Caco-2 (cell line): ENCODE results near the gene SYPL2. TPM values are rescaled to one million over a fixed set of nuclear protein-coding genes. Genes with fewer than 3 reads are reported as not detected.

Experiments used
- BruUV-seq: library from RNA; stranded (reverse); fragments of 400-500 nt; replicated peaks from 2 replicates; lab custom pipeline; 2021; lab: Mats Ljungman, UMichigan
- CTCF ChIA-PET: fragments of 300-600 bp; sonication (Branson Sonifier 250); formaldehyde crosslinking; loops from one replicate; lab custom pipeline; 2022; ENCODE audit warnings: antibody characterized with exemption; lab: Charles Lee
- POLR2A ChIA-PET: fragments of 300-600 bp; sonication (Branson Sonifier 250); formaldehyde crosslinking; loops from one replicate; lab custom pipeline; 2022; ENCODE audit warnings: antibody characterized with exemption; lab: Charles Lee
- DNase-seq, 2 experiments: peaks; one replicate each; pipeline versions ENCODE4 v3.0.0 to v3.0.0-alpha.2; 2020 to 2022
- H3K27me3 ChIP-seq: replicated peaks from 2 replicates; pipeline ENCODE4 v1.6.0; 2011; ENCODE audit warnings: low read length; ENCODE audit not compliant: control insufficient read depth, insufficient read depth
- H3K36me3 ChIP-seq: 2 replicates; pipeline ENCODE4 v1.5.1; 2011; ENCODE audit warnings: low read length; ENCODE audit not compliant: control insufficient read depth, insufficient read depth
- H3K4me1 ChIP-seq: fragments of 250-450 bp; sonication (Bioruptor Pico); 2 replicates; pipeline ENCODE4 v1.5.1; 2020; ENCODE audit warnings: mild to moderate bottlenecking
- H3K4me3 ChIP-seq: 2 replicates; pipeline ENCODE4 v1.5.1; 2011; ENCODE audit warnings: low read depth, mild to moderate bottlenecking, control low read depth, low read length
- H3K9me3 ChIP-seq: fragments of 250-450 bp; sonication (Bioruptor Pico); 2 replicates; pipeline ENCODE4 v1.5.1; 2020; ENCODE audit warnings: mild to moderate bottlenecking, moderate library complexity
- H3K27ac Mint-ChIP-seq: one replicate; pipeline ENCODE4 v1.8.0; 2022; ENCODE audit warnings: mixed read lengths; ENCODE audit not compliant: unreplicated experiment
- H3K27me3 Mint-ChIP-seq: one replicate; pipeline ENCODE4 v1.8.0; 2022; ENCODE audit warnings: mixed read lengths; ENCODE audit not compliant: insufficient read depth, unreplicated experiment
- H3K36me3 Mint-ChIP-seq: one replicate; pipeline ENCODE4 v1.8.0; 2022; ENCODE audit warnings: mild to moderate bottlenecking, mixed read lengths; ENCODE audit not compliant: insufficient read depth, unreplicated experiment
- H3K4me1 Mint-ChIP-seq: one replicate; pipeline ENCODE4 v1.8.0; 2022; ENCODE audit warnings: low read depth, mixed read lengths; ENCODE audit not compliant: unreplicated experiment
- H3K4me3 Mint-ChIP-seq: one replicate; pipeline ENCODE4 v1.8.0; 2022; ENCODE audit warnings: mild to moderate bottlenecking, moderate library complexity, mixed read lengths; ENCODE audit not compliant: unreplicated experiment
- H3K9me3 Mint-ChIP-seq: one replicate; pipeline ENCODE4 v1.8.0; 2022; ENCODE audit warnings: mixed read lengths; ENCODE audit not compliant: unreplicated experiment
- intact Hi-C: fragments of 100-400 bp; cut with micrococcal nuclease; formaldehyde crosslinking; loops from one replicate; pipeline ENCODE4 v1.10.0; 2022; ENCODE audit not compliant: unreplicated experiment
- total RNA-seq: library from RNA; stranded (reverse); gene quantifications from 2 replicates; pipeline ENCODE4 v1.2.3, GENCODE V29; 2022
- TF ChIP-seq, protein P1 (sequence below), 2 experiments: fragments of 200-600 bp in 1 of 2; IDR thresholded peaks; 1 replicate in 1 of 2; 2 replicates in 1 of 2; pipeline versions ENCODE4 v1.5.1 to v1.8.0; 2011 to 2022; ENCODE audit warnings: antibody characterized with exemption in 1 of 2, control low read depth in 1 of 2, inconsistent platforms in 1 of 2, low read depth in 1 of 2, low read length in 1 of 2, mild to moderate bottlenecking in 1 of 2, moderate library complexity in 1 of 2; ENCODE audit not compliant: insufficient read depth in 1 of 2, severe bottlenecking in 1 of 2, unreplicated experiment in 1 of 2

The SYPL2 gene
- total RNA-seq, 1 experiment from 2014 or later: 0.45 TPM

DNA sequence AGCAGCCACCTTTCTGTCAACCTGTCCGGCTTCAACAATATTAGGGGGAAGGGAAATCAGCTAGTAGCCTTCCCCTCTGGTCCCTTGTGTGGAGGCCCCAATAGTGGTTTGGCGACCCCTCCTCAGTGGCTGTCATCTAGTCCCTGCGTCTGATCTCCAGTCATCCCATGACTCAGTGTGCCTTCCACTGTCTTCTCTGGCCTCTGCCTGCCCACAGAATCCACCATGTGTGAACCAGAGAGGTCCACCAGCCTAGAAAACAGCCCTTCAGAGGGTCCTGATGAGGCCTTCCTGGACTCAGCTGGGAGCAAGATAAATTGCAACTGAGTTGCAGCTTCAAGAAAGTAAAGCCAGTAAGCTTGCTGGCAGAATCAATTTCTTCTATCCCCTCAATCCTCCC is 13.6 kb downstream of the SYPL2 start:
- H3K27me3 Mint-ChIP-seq: peaks cover 11% of the 10 kb centered on the region
- Histone ChIP-seq H3K9me3 (no peaks in the 10 kb centered on the region), H3K27me3 (no peaks in the 10 kb centered on the region), H3K36me3 (no peaks in the 10 kb centered on the region), H3K4me1 (peaks cover 5% of the 10 kb centered on the region; the same call in 1 of the 2 replicates), H3K4me3 (no peak overlapping the region)
- H3K36me3 Mint-ChIP-seq: no peaks in the 10 kb centered on the region
- TF ChIP-seq, protein P1, sequence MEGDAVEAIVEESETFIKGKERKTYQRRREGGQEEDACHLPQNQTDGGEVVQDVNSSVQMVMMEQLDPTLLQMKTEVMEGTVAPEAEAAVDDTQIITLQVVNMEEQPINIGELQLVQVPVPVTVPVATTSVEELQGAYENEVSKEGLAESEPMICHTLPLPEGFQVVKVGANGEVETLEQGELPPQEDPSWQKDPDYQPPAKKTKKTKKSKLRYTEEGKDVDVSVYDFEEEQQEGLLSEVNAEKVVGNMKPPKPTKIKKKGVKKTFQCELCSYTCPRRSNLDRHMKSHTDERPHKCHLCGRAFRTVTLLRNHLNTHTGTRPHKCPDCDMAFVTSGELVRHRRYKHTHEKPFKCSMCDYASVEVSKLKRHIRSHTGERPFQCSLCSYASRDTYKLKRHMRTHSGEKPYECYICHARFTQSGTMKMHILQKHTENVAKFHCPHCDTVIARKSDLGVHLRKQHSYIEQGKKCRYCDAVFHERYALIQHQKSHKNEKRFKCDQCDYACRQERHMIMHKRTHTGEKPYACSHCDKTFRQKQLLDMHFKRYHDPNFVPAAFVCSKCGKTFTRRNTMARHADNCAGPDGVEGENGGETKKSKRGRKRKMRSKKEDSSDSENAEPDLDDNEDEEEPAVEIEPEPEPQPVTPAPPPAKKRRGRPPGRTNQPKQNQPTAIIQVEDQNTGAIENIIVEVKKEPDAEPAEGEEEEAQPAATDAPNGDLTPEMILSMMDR (IDR thresholded peaks at IDR 0.05; ENCODE audit: insufficient read depth in 1 of 2, low read depth in 1 of 2, low read length in 1 of 2, severe bottlenecking in 1 of 2, unreplicated experiment in 1 of 2): no peak
- no peak for DNase-seq
- H3K27ac Mint-ChIP-seq: no peak overlapping the region
- ChIA-PET CTCF (no interaction called here), POLR2A (interaction anchor here (0.6 kb wide), 1 partner anchor 11 kb away, joined by 3 read pairs; no protein-coding TSS in a partner anchor)
- BruUV-seq: no TSS peak
- H3K4me3 Mint-ChIP-seq: no peak overlapping the region
- no peaks in the 10 kb centered on the region for H3K4me1 Mint-ChIP-seq
- intact Hi-C loops: loop anchor here (5.0 kb wide), 1 partner anchor 53 kb away; the partner anchor contains the start of gene PSMA5
- no peaks in the 10 kb centered on the region for H3K9me3 Mint-ChIP-seq

DNA sequence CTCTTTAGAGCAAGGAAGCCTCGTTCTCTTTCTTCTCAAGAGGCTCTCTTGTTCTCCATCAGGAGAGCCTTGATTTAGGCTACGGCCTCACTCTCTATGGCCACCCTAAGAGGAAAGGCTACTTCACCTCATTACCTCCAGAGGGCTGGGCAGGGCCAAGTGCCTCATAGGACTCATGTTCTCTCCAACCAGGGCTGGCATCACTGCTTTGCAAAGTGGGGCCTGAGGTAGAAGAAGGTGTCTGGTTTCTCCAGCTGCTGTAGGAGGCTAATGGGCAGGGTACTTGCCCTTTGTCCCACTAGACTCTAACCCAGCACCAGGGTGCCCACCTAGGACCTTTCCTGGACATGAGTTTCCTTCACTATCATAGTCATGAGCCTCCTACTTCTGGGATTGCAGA is 15.3 kb downstream of the SYPL2 start:
- no peak overlapping the region for H3K27ac Mint-ChIP-seq
- Histone ChIP-seq H3K4me3 (no peak overlapping the region), H3K9me3 (no peaks in the 10 kb centered on the region), H3K36me3 (no peaks in the 10 kb centered on the region), H3K4me1 (peaks cover 5% of the 10 kb centered on the region; the same call in 1 of the 2 replicates), H3K27me3 (no peaks in the 10 kb centered on the region)
- H3K4me1 Mint-ChIP-seq: no peaks in the 10 kb centered on the region
- no TSS peak for BruUV-seq
- no peak for DNase-seq
- peaks cover 7% of the 10 kb centered on the region for H3K27me3 Mint-ChIP-seq
- H3K4me3 Mint-ChIP-seq: no peak overlapping the region
- intact Hi-C loops: loop anchor here (5.0 kb wide), 1 partner anchor 54 kb away; the partner anchor contains the start of gene PSMA5
- ChIA-PET CTCF (no interaction called here), POLR2A (no interaction called here)
- H3K9me3 Mint-ChIP-seq: no peaks in the 10 kb centered on the region
- TF ChIP-seq, protein P1 (IDR thresholded peaks at IDR 0.05; ENCODE audit: insufficient read depth in 1 of 2, low read depth in 1 of 2, low read length in 1 of 2, severe bottlenecking in 1 of 2, unreplicated experiment in 1 of 2): no peak
- no peaks in the 10 kb centered on the region for H3K36me3 Mint-ChIP-seq

DNA sequence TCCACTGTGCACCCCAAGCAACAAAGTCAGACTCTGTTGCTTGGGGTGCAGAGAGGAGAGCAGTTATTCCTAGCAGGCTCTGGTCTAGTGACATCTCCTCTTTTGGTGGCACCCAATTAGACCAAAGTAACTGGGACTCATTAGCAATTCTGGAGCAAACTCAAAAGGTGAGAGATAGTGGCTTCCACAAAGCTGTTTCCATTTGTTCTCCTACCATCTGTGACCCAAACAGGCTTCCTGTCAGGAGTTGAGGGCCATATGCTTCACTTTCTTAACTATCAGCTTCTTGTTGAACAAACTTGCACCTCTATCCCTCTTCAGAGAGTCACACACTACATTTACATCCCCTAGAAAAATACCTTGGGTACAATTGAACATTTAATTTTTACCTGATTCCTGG is 15.9 kb downstream of the SYPL2 start:
- Histone ChIP-seq H3K4me1 (peaks cover 5% of the 10 kb centered on the region; the same call in 1 of the 2 replicates), H3K36me3 (no peaks in the 10 kb centered on the region), H3K4me3 (no peak overlapping the region), H3K27me3 (no peaks in the 10 kb centered on the region), H3K9me3 (no peaks in the 10 kb centered on the region)
- Mint-ChIP-seq H3K36me3 (no peaks in the 10 kb centered on the region), H3K4me1 (no peaks in the 10 kb centered on the region), H3K4me3 (no peak overlapping the region), H3K27me3 (peaks cover 7% of the 10 kb centered on the region), H3K9me3 (no peaks in the 10 kb centered on the region), H3K27ac (no peak overlapping the region)
- no TSS peak for BruUV-seq
- TF ChIP-seq, protein P1 (IDR thresholded peaks at IDR 0.05; ENCODE audit: insufficient read depth in 1 of 2, low read depth in 1 of 2, low read length in 1 of 2, severe bottlenecking in 1 of 2, unreplicated experiment in 1 of 2): no peak
- no peak for DNase-seq
- CTCF ChIA-PET: interaction anchor here (0.5 to 0.6 kb wide), 2 partner anchors 66 to 461 kb away, joined by 3 read pairs; no protein-coding TSS in a partner anchor
- POLR2A ChIA-PET: no interaction called here
- intact Hi-C loops: loop anchor here (5.0 kb wide), 1 partner anchor 55 kb away; the partner anchor contains the start of gene PSMA5
